ENCODE results near the gene SERPINE2. TPM values are rescaled to one million over a fixed set of nuclear protein-coding genes. Genes with fewer than 3 reads are reported as not detected.

SERPINE2 gene
- 266 TPM for total RNA-seq (ENCODE audit: insufficient read depth, low replicate concordance)

GRCh38 chr2:224039080-224039769 is at the start of gene SERPINE2:
Gene SERPINE2, minus strand, starts transcription at chr2:224039286. Its CDS starts 37,386 bp downstream, at chr2:224001900.
- DNase-seq (ENCODE audit: low spot score) = peak; percentile 78

- DNase-seq (ENCODE audit: low spot score) = peak; percentile 25
Measured at GRCh38 chr2:224086226-224086914, 47.3 kb upstream of the SERPINE2 start.

- DNase-seq (ENCODE audit: low spot score) = no peak
Measured at GRCh38 chr2:224085811-224086210, 46.7 kb upstream of the SERPINE2 start.

DNA sequence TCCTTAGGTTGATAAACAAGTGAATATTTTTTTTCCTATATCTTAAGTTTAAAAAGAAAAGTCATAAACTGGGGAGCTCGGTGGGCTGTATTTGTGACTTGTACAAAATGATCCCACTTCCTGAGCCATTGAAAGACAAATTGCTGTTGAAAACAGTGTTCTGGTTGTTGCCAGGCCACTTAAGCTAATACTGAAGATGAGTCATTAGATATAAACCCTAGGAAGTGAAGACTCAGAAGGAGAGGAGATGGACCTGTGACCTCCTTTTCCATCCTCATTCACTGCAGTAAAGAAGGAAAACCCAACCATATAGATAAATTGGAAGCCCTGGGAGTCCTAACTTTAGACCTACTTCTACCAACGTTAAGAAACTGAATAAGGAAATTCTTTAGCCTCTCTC is 46.2 kb upstream of the SERPINE2 start:
- DNase-seq (ENCODE audit: low spot score) = peak; percentile 64

- no peak for DNase-seq (ENCODE audit: low spot score)
Measured at GRCh38 chr2:224084266-224084892, 45.3 kb upstream of the SERPINE2 start.

- DNase-seq (ENCODE audit: low spot score) = no peak
Measured at GRCh38 chr2:224083638-224084037, 44.6 kb upstream of the SERPINE2 start.

DNA sequence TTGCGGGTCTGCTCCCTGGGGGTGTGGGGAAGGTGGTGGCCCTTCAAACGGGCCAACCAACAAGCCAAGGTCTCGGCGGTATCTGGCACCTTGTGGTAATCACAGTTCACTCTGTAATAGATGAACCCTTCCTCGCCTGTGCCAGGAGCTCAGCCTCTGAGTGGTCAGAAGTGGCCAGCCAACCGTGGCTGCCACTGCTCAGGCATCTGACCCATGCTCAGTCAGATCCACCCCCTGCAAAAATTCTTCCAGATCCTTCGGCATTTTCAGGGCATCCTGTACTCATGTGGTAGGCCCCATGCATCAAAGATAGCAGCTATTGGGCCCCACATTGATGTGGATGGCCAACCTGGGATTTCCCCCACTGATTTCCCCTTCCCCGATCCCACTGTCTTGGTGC is 39.6 kb upstream of the SERPINE2 start:
- DNase-seq (ENCODE audit: low spot score) = no peak

- DNase-seq (ENCODE audit: low spot score) = peak; percentile 47
Measured at GRCh38 chr2:224077773-224078507, 38.9 kb upstream of the SERPINE2 start.

DNA sequence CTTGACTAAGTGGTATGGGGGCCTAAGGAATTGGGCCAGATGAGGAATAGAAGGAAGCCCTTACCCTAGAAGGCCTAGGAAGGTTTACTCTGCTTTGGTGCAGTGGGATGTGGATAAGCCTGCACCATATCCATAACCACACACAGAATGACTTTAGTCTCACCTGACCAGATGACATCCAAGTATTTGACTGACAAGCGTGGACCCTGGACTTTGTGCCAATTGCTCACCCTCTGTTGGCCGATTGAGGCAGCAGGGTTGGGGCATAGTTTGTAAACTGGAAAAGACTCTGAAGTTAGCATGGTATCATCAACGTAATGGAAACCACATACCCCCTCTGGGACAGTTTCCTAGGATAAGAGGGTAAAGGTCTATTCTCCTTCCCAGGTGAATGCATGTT is 36.5 kb upstream of the SERPINE2 start:
- no peak for DNase-seq (ENCODE audit: low spot score)

GRCh38 chr2:224073676-224074075 is 34.6 kb upstream of the SERPINE2 start:
- no peak for DNase-seq (ENCODE audit: low spot score)

- DNase-seq (ENCODE audit: low spot score) = peak; percentile 91
Measured at GRCh38 chr2:224072541-224073188, 33.6 kb upstream of the SERPINE2 start.

GRCh38 chr2:224069172-224069571 is 30.1 kb upstream of the SERPINE2 start:
- no peak for DNase-seq (ENCODE audit: low spot score)

DNA sequence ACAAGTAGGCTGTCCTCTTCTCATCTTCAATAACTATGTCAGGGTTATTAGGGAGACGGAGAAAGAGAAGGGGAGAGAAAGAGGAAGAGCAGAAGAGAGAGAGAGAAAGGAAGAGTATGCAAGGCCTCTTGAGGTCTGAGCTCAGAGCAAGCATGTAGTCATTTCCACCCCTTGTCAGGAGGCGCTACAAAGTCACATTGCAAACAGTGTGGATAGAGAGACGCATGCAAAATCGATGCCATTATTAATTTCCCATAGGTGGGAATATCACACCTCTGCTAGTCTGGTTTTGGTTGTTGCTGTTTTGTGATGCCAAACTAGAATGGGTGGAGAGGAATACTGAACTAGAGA is 24.2 kb upstream of the SERPINE2 start:
- DNase-seq (ENCODE audit: low spot score) = no peak

DNA sequence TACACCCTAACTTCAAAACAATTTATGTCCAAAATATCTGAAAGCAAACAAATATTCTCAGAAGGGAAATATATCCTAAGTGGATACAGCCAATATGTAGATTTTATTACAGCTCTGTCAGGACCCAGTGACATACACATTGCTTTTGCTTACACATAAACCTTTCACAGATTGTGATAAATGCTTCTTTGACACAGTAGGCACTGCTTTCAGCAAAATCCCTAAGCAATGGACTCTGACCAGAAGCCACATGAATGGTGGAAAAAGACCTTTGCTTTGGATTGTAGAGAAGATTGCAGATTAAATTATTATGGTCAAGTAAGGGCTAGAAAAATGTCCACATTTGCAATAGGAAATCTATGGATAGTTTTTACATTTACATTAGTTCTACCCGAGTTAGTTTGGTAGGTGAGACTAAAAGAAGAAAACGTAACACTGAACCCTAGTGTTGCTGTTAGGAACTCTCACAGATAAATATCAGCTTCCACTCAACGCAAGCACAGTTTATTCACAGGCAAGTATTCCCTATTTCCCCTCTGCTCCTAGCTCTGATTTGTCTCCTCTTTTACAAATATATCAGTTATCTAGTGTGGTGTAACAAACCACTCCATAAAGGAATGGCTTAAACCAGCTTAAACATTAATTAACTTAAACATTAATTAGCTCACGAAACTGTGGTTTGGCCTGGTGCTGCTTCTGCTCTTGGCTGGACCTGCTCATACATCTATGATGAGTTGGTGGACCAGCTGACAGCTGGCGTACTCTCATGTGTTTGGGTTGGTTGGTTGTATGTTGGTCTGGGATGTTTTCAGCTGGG is 23.6 kb upstream of the SERPINE2 start:
- DNase-seq (ENCODE audit: low spot score) = peak; percentile 24

DNA sequence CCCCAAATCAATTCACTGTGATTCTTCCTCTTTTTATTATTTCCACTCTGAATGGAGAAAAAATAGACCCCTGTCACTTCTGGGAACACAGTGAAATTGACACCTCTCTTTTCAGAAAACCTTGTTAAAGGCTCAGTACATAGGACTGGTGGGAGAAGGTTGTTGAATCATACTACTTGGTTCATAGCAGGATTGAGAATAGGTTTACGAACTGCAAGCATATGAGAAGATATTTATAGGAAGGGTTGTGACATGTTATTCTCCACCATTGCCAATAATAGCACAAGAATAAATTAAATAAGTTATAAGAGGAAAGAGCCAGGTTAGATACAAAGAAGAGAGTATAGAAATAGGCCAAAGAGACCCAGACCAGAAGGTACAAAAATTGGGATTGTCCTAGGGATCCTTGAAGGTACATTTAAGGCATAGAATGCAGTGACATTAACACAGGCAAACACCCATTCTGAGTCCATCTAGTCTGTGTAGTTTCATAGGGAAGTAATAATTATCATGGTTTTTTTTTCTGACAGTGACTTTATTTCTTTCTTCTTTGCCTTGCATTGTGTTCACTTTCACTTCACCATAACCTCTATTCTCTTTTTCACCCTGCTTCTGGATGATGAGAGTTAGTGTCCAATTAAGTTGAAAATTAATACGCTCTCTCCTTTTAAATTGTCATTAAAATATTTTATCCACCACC is 21.8 kb upstream of the SERPINE2 start:
- DNase-seq (ENCODE audit: low spot score) = no peak

DNA sequence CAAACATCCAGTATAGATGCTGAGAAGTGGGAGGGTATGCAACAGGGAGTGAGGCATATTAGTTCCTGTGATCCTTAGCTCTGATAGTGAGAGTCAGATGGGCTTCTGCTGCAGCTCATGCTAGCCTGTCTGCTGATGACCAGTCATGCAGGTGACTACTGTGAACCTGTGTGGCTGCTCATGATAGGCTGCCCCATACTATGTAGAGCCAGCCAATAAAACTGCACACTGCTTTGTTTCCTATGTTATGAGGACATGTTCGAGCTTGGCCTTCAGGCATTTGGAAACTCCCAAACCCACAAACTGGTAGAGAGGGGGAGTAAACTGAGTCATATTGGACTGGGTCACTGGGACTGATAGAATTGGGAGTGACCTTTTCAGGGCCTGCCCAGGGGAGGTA is 20.1 kb upstream of the SERPINE2 start:
- DNase-seq (ENCODE audit: low spot score) = no peak

GRCh38 chr2:224058048-224058775 is 19.1 kb upstream of the SERPINE2 start:
- no peak for DNase-seq (ENCODE audit: low spot score)

DNA sequence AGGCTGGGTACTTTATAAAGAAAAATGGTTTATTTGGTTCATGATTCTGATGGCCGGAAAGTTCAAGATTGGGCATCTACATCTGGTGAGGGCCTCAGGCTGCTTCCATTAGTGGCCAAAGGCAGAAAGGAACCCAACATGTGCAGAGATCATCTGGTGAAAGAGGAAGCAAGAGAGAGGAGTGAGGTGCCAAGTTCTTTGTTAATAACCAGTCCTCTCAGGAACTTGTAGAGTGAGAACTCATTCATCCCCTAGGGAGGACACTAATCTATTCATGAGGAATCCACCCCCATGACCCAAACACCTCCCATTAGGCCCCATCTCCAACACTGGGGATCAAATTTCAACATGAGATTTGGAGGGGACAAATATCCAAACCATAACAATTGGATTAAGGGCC is 17.8 kb upstream of the SERPINE2 start:
- DNase-seq (ENCODE audit: low spot score) = no peak

GRCh38 chr2:224055101-224055500 is 16.0 kb upstream of the SERPINE2 start:
- DNase-seq (ENCODE audit: low spot score) = no peak
